ENCODE results near the gene STAM2. TPM values are rescaled to one million over a fixed set of nuclear protein-coding genes. Genes with fewer than 3 reads are reported as not detected.
"Not testable (repeated sequence)": the region's sequence is repeated elsewhere in the genome, so short reads cannot be mapped to it uniquely, and the experiment has no call there.

The STAM2 gene
- total RNA-seq, 1 donor from 2014 or later: 16.0 TPM

- no peak for TF ChIP-seq CTCF (conservative IDR thresholded peaks at IDR 0.05)
- Mint-ChIP-seq H3K27ac (ENCODE audit: unreplicated experiment) (no peak overlapping the region), H3K4me3 (no peak overlapping the region), H3K27me3 (ENCODE audit: low read depth) (peaks cover 49% of the 10 kb centered on the region), H3K9me3 (no peaks in the 10 kb centered on the region), H3K36me3 (ENCODE audit: low read depth) (no peaks in the 10 kb centered on the region), H3K4me1 (peaks cover 9% of the 10 kb centered on the region)
- no peak for DNase-seq (ENCODE audit: low read depth, low spot score)
Measured at GRCh38 chr2:152093464-152093863, 82.1 kb downstream of the STAM2 start.

GRCh38 chr2:152092095-152092494 is 83.5 kb downstream of the STAM2 start:
- peaks cover 36% of the 10 kb centered on the region for H3K27me3 Mint-ChIP-seq (ENCODE audit: low read depth)
- DNase-seq (ENCODE audit: low read depth, low spot score): no peak
- H3K9me3 Mint-ChIP-seq: no peaks in the 10 kb centered on the region
- no peak overlapping the region for H3K27ac Mint-ChIP-seq (ENCODE audit: unreplicated experiment)
- H3K36me3 Mint-ChIP-seq (ENCODE audit: low read depth): no peaks in the 10 kb centered on the region
- H3K4me1 Mint-ChIP-seq: no peaks in the 10 kb centered on the region
- H3K4me3 Mint-ChIP-seq: no peak overlapping the region
- TF ChIP-seq CTCF (conservative IDR thresholded peaks at IDR 0.05): no peak

- not testable (repeated sequence) for H3K4me1 Mint-ChIP-seq; H3K4me3 Mint-ChIP-seq; DNase-seq (ENCODE audit: low read depth, low spot score); H3K27ac Mint-ChIP-seq (ENCODE audit: unreplicated experiment); H3K36me3 Mint-ChIP-seq (ENCODE audit: low read depth); H3K9me3 Mint-ChIP-seq
- H3K27me3 Mint-ChIP-seq (ENCODE audit: low read depth): peaks cover 23% of the 10 kb centered on the region
Measured at GRCh38 chr2:152090726-152091125, 84.8 kb downstream of the STAM2 start.

GRCh38 chr2:152089238-152089637 is 86.3 kb downstream of the STAM2 start:
- no peak overlapping the region for H3K27ac Mint-ChIP-seq (ENCODE audit: unreplicated experiment)
- H3K4me1 Mint-ChIP-seq: no peaks in the 10 kb centered on the region
- peaks cover 8% of the 10 kb centered on the region for H3K27me3 Mint-ChIP-seq (ENCODE audit: low read depth)
- H3K36me3 Mint-ChIP-seq (ENCODE audit: low read depth): no peaks in the 10 kb centered on the region
- no peak for DNase-seq (ENCODE audit: low read depth, low spot score)
- H3K4me3 Mint-ChIP-seq: no peak overlapping the region
- H3K9me3 Mint-ChIP-seq: no peaks in the 10 kb centered on the region
- TF ChIP-seq CTCF (conservative IDR thresholded peaks at IDR 0.05): no peak

- DNase-seq (ENCODE audit: low read depth, low spot score): no peak
- Mint-ChIP-seq H3K36me3 (ENCODE audit: low read depth) (no peaks in the 10 kb centered on the region), H3K27me3 (ENCODE audit: low read depth) (peaks cover 2% of the 10 kb centered on the region), H3K4me1 (no peaks in the 10 kb centered on the region), H3K9me3 (no peaks in the 10 kb centered on the region), H3K4me3 (no peak overlapping the region), H3K27ac (ENCODE audit: unreplicated experiment) (no peak overlapping the region)
- TF ChIP-seq CTCF (conservative IDR thresholded peaks at IDR 0.05): no peak
Measured at GRCh38 chr2:152088006-152088405, 87.6 kb downstream of the STAM2 start.

- no peaks in the 10 kb centered on the region for H3K9me3 Mint-ChIP-seq
- H3K27me3 Mint-ChIP-seq (ENCODE audit: low read depth): peaks cover 2% of the 10 kb centered on the region
- no peaks in the 10 kb centered on the region for H3K4me1 Mint-ChIP-seq
- H3K36me3 Mint-ChIP-seq (ENCODE audit: low read depth): no peaks in the 10 kb centered on the region
- H3K27ac Mint-ChIP-seq (ENCODE audit: unreplicated experiment): no peak overlapping the region
- H3K4me3 Mint-ChIP-seq: no peak overlapping the region
- DNase-seq (ENCODE audit: low read depth, low spot score): no peak
- no peak for TF ChIP-seq CTCF (conservative IDR thresholded peaks at IDR 0.05)
Measured at GRCh38 chr2:152086231-152086630, 89.3 kb downstream of the STAM2 start.

All from neural crest cell (in vitro differentiated cells).